Left lung (tissue), 10 donors: ENCODE measurements around the gene CGRRF1. TPM values are rescaled to one million over a fixed set of nuclear protein-coding genes. Genes with fewer than 3 reads are reported as not detected.
A peak's percentile ranks its signal among the peaks of the same experiment; 100 is the strongest.

ENCODE experiments used
- ATAC-seq: fragments of 200-7000 bp; cut with Tn5 transposase; one replicate; pipeline ENCODE4 v1.9.1; 2020; ENCODE audit warnings: moderate library complexity
- DNase-seq, 4 donors: peaks; one replicate each; pipeline ENCODE4 v3.0.0-alpha.2; 2013 to 2020
- H3K27ac ChIP-seq, 2 donors: fragments of 200-600 bp; sonication (generic) in 1 of 2; one replicate each; pipeline versions ENCODE4 v1.5.0 to v1.8.0; 2020 to 2021
- H3K27me3 ChIP-seq, 2 donors: fragments of 200-600 bp; sonication (generic) in 1 of 2; one replicate each; pipeline versions ENCODE4 v1.5.0 to v1.8.0; 2020 to 2021
- H3K36me3 ChIP-seq, 2 donors: fragments of 200-600 bp; sonication (generic) in 1 of 2; one replicate each; pipeline versions ENCODE4 v1.5.0 to v1.8.0; 2020 to 2021
- H3K4me1 ChIP-seq, 2 donors: fragments of 200-600 bp; one replicate each; pipeline ENCODE4 v1.8.0; 2021
- H3K4me3 ChIP-seq, 2 donors: fragments of 200-600 bp; sonication (generic) in 1 of 2; one replicate each; pipeline versions ENCODE4 v1.5.0 to v1.8.0; 2020 to 2021; ENCODE audit warnings: mild to moderate bottlenecking in 1 of 2
- H3K9me3 ChIP-seq, 2 donors: fragments of 200-600 bp; sonication (generic) in 1 of 2; one replicate each; pipeline versions ENCODE4 v1.5.0 to v1.8.0; 2020 to 2021
- CTCF ChIP-seq, 2 donors: fragments of 200-600 bp; sonication (generic) in 1 of 2; IDR thresholded peaks; one replicate each; pipeline versions ENCODE4 v1.5.0 to v1.8.0; 2021; ENCODE audit warnings: antibody characterized with exemption in 2 of 2
- intact Hi-C, 2 donors: fragments of 100-400 bp; cut with DNase I; formaldehyde crosslinking; loops; one replicate each; pipeline versions ENCODE4 v1.11.2 to v1.14.2; 2022
- polyA plus RNA-seq, 6 donors: library from polyadenylated mRNA; unstranded; fragments of 120-200 nt; gene quantifications; one replicate each; pipeline ENCODE4 v1.2.1, GENCODE V29; 2013; ENCODE audit not compliant: insufficient read length in 6 of 6
- total RNA-seq, 2 donors: library from RNA; stranded (reverse); fragmentation: NEBNext Ultra II Directional; extraction: Animal tissue kit (Norgen Biotek cat#: 25700); gene quantifications; one replicate each; pipeline ENCODE4 v1.2.1, GENCODE V29; 2021
- donor health status: DM: no; HTN: yes; CAD: no.
- donor health status: DM: no; HTN: no; CAD: no.

The CGRRF1 gene
- total and polyA plus RNA-seq, 8 donors: 17.5 to 31.7 (median 25.4) TPM

- H3K4me3 ChIP-seq: no peak overlapping the region
- peaks cover 0 to 3% of the 10 kb centered on the region in 2 donors for H3K4me1 ChIP-seq
- ATAC-seq: no peak
- H3K9me3 ChIP-seq: no peaks in the 10 kb centered on the region
- TF ChIP-seq CTCF (IDR thresholded peaks at IDR 0.05): no peak
- no peaks in the 10 kb centered on the region for H3K36me3 ChIP-seq
- no peaks in the 10 kb centered on the region for H3K27me3 ChIP-seq
- no peak for DNase-seq
- intact Hi-C loops: no loop called here
- H3K27ac ChIP-seq: no peak overlapping the region
Observed at GRCh38 chr14:54498095-54498531, 11.6 kb upstream of the CGRRF1 start.

GRCh38 chr14:54498579-54498978, 11.1 kb upstream of the CGRRF1 start:
- no peak for DNase-seq
- ATAC-seq: no peak
- Histone ChIP-seq H3K4me3 (no peak overlapping the region), H3K36me3 (no peaks in the 10 kb centered on the region), H3K27me3 (no peaks in the 10 kb centered on the region), H3K27ac (no peak overlapping the region), H3K9me3 (no peaks in the 10 kb centered on the region), H3K4me1 (peaks cover 0 to 7% of the 10 kb centered on the region in 2 donors)
- intact Hi-C loops: no loop called here
- TF ChIP-seq CTCF (IDR thresholded peaks at IDR 0.05): no peak

- Histone ChIP-seq H3K9me3 (no peaks in the 10 kb centered on the region), H3K27me3 (no peaks in the 10 kb centered on the region), H3K27ac (no peak overlapping the region), H3K36me3 (no peaks in the 10 kb centered on the region), H3K4me1 (peaks cover 0 to 7% of the 10 kb centered on the region in 2 donors), H3K4me3 (no peak overlapping the region)
- intact Hi-C loops: no loop called here
- DNase-seq (no peak), ATAC-seq (no peak)
- TF ChIP-seq CTCF (IDR thresholded peaks at IDR 0.05): no peak
Observed at GRCh38 chr14:54500744-54501143, 9.0 kb upstream of the CGRRF1 start.

- intact Hi-C loops: no loop called here
- H3K36me3 ChIP-seq: no peaks in the 10 kb centered on the region
- no peak for TF ChIP-seq CTCF (IDR thresholded peaks at IDR 0.05)
- no peaks in the 10 kb centered on the region for H3K27me3 ChIP-seq
- no peaks in the 10 kb centered on the region for H3K9me3 ChIP-seq
- H3K4me3 ChIP-seq: no peak overlapping the region
- DNase-seq: no peak
- no peak overlapping the region for H3K27ac ChIP-seq
- H3K4me1 ChIP-seq: peaks cover 0 to 7% of the 10 kb centered on the region in 2 donors
- peak; percentile 53 for ATAC-seq
Observed at GRCh38 chr14:54501480-54501879, 8.2 kb upstream of the CGRRF1 start.

- intact Hi-C loops: no loop called here
- Histone ChIP-seq H3K4me1 (peaks cover 0 to 7% of the 10 kb centered on the region in 2 donors), H3K27ac (peak overlapping the region in 1 of 2 donors; percentile 42), H3K36me3 (no peaks in the 10 kb centered on the region), H3K4me3 (no peak overlapping the region), H3K27me3 (no peaks in the 10 kb centered on the region), H3K9me3 (no peaks in the 10 kb centered on the region)
- peak; percentile 62 for ATAC-seq
- TF ChIP-seq CTCF (IDR thresholded peaks at IDR 0.05): no peak
- DNase-seq: no peak
Observed at GRCh38 chr14:54502602-54503001, 7.1 kb upstream of the CGRRF1 start.
